ENCODE results near the gene LRRC49.
"Not testable (repeated sequence)": the region's sequence is repeated elsewhere in the genome, so short reads cannot be mapped to it uniquely, and the experiment has no call there.

- not testable (repeated sequence) for TF ChIP-seq EZH2 (IDR thresholded peaks at IDR 0.05); POLR2AphosphoS5 (IDR thresholded peaks at IDR 0.05; ENCODE audit: borderline replicate concordance, low read depth, low read length); FOXP2 (optimal IDR thresholded peaks at IDR 0.05; ENCODE audit: control extremely low read depth, extremely low read length, insufficient read depth)
These were observed 138.6 kb downstream of the LRRC49 start for GRCh38 chr15:71031232-71031631.
